Measurements from ENCODE around the gene NBDY.
"Not testable (repeated sequence)": the region's sequence is repeated elsewhere in the genome, so short reads cannot be mapped to it uniquely, and the experiment has no call there.

Gene NBDY

GRCh38 chrX:56800801-56801200, 71.8 kb downstream of the NBDY start:
- no peak for DNase-seq (ENCODE audit: low read depth)
- TF ChIP-seq CTCF (conservative IDR thresholded peaks at IDR 0.05; ENCODE audit: control insufficient read depth, insufficient read depth, low read depth, low read length): no peak
- no peak overlapping the region for H3K4me3 ChIP-seq (ENCODE audit: control insufficient read depth, low read depth, low read length)

- no peak for TF ChIP-seq CTCF (conservative IDR thresholded peaks at IDR 0.05; ENCODE audit: control insufficient read depth, insufficient read depth, low read depth, low read length)
- DNase-seq (ENCODE audit: low read depth): no peak
- H3K4me3 ChIP-seq (ENCODE audit: control insufficient read depth, low read depth, low read length): no peak overlapping the region
These were observed 73.4 kb downstream of the NBDY start for GRCh38 chrX:56802428-56802827.

- peak; percentile 83 for DNase-seq (ENCODE audit: low read depth)
- H3K4me3 ChIP-seq (ENCODE audit: control insufficient read depth, low read depth, low read length): peak overlapping the region; percentile 58
- TF ChIP-seq CTCF (conservative IDR thresholded peaks at IDR 0.05; ENCODE audit: control insufficient read depth, insufficient read depth, low read depth, low read length): peak; percentile 68
These were observed 74.1 kb downstream of the NBDY start for GRCh38 chrX:56802921-56803849.

- TF ChIP-seq CTCF (conservative IDR thresholded peaks at IDR 0.05; ENCODE audit: control insufficient read depth, insufficient read depth, low read depth, low read length): no peak
- H3K4me3 ChIP-seq (ENCODE audit: control insufficient read depth, low read depth, low read length): no peak overlapping the region
- DNase-seq (ENCODE audit: low read depth): no peak
These were observed 75.0 kb downstream of the NBDY start for GRCh38 chrX:56803850-56804681.

GRCh38 chrX:56804867-56805266, 75.8 kb downstream of the NBDY start:
- no peak for TF ChIP-seq CTCF (conservative IDR thresholded peaks at IDR 0.05; ENCODE audit: control insufficient read depth, insufficient read depth, low read depth, low read length)
- DNase-seq (ENCODE audit: low read depth): no peak
- H3K4me3 ChIP-seq (ENCODE audit: control insufficient read depth, low read depth, low read length): no peak overlapping the region

GRCh38 chrX:56805399-56805798, 76.4 kb downstream of the NBDY start:
- no peak for DNase-seq (ENCODE audit: low read depth)
- no peak for TF ChIP-seq CTCF (conservative IDR thresholded peaks at IDR 0.05; ENCODE audit: control insufficient read depth, insufficient read depth, low read depth, low read length)
- H3K4me3 ChIP-seq (ENCODE audit: control insufficient read depth, low read depth, low read length): no peak overlapping the region

GRCh38 chrX:56806176-56806575, 77.1 kb downstream of the NBDY start:
- not testable (repeated sequence) for H3K4me3 ChIP-seq (ENCODE audit: control insufficient read depth, low read depth, low read length); DNase-seq (ENCODE audit: low read depth)

Data from fibroblast of mammary gland (primary cell).